Measurements from ENCODE around the gene C11orf21. TPM values are rescaled to one million over a fixed set of nuclear protein-coding genes. Genes with fewer than 3 reads are reported as not detected.

C11orf21 gene
- total RNA-seq, 1 donor from 2014 or later: not detected

DNA sequence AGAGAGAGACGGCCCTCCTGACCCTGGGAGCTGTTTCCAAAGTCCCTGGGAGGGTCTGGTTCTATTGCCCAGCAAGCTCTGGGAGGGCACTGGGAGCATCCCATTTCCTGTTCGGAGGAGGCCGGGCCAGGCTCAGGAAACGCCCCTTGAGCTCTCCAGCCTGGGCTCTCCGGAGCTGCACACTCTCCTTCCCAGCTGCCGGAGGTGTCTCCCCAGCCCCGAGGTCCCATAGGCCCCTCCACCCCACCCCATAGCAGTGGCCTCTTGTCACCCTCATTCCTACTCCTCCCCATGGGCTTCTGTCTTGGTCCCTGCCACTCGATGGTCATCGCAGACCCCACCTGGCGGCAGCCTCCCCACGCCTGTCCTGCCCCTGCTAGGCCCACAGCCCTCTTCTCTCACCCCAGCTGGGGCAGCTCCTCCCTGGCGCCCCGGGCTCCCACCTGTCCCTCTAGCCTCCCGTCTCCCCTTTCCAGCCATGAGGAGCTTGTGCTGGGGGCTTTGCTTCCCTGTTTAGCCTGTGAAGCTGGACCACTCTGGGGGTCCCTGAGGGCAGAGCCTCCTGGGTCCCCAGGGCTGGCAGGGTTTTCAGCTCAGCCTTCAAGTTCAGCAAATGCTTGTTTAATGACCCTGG is 2.9 kb upstream of the C11orf21 start:
- Histone ChIP-seq H3K27me3 (ENCODE audit: control insufficient read depth, insufficient read depth, low read length) (no peaks in the 10 kb centered on the region), H3K36me3 (ENCODE audit: control insufficient read depth, insufficient read depth, low read length) (no peaks in the 10 kb centered on the region), H3K4me3 (ENCODE audit: low read depth, low read length) (no peak overlapping the region)
- no peak for DNase-seq (ENCODE audit: low read depth)
- TF ChIP-seq, protein P1, sequence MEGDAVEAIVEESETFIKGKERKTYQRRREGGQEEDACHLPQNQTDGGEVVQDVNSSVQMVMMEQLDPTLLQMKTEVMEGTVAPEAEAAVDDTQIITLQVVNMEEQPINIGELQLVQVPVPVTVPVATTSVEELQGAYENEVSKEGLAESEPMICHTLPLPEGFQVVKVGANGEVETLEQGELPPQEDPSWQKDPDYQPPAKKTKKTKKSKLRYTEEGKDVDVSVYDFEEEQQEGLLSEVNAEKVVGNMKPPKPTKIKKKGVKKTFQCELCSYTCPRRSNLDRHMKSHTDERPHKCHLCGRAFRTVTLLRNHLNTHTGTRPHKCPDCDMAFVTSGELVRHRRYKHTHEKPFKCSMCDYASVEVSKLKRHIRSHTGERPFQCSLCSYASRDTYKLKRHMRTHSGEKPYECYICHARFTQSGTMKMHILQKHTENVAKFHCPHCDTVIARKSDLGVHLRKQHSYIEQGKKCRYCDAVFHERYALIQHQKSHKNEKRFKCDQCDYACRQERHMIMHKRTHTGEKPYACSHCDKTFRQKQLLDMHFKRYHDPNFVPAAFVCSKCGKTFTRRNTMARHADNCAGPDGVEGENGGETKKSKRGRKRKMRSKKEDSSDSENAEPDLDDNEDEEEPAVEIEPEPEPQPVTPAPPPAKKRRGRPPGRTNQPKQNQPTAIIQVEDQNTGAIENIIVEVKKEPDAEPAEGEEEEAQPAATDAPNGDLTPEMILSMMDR (IDR thresholded peaks at IDR 0.05; ENCODE audit: insufficient read depth, low read length, severe bottlenecking): no peak
- no peak for FAIRE-seq

DNA sequence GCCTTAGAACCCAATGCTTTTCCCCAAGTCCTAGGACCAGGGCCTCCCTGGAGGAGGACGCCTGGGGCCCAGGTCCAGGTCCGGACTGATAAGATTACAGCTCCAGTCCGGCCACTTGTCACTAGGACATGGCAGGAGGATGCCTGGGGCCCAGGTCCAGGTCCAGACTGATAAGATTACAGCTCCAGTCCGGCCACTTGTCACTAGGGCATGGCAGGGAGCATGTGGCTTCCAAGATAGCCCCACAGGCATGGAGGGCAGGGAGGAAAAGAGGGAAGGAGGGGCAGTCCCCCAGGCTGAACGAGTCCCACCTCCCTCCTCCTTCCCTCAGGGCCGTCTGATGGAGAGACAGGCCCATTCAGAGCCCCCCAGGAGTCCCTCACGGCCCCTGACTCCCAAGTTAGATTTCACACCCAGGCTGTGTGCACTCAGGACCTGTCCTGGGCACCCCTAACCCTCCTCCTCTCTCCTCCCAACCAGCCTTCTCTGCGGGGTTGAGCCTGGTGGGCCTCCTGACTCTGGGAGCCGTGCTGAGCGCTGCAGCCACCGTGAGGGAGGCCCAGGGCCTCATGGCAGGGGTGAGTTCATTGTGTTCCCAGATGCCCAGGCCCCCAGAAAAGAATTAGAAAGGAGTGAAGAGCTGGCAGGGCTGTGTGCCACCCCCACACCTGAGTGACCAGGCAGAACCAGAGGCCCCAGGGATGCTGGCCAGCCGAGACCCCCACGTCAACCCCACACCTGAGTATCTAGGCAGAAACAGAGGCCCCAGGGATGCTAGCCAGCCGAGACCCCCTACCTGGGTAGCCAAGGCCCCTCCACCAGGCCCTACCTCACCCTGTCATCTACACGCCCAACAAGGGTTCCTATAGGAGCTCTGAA is 2.1 kb upstream of the C11orf21 start:
- Histone ChIP-seq H3K36me3 (ENCODE audit: control insufficient read depth, insufficient read depth, low read length) (no peaks in the 10 kb centered on the region), H3K4me3 (ENCODE audit: low read depth, low read length) (no peak overlapping the region), H3K27me3 (ENCODE audit: control insufficient read depth, insufficient read depth, low read length) (no peaks in the 10 kb centered on the region)
- DNase-seq (ENCODE audit: low read depth): no peak
- FAIRE-seq: no peak
- TF ChIP-seq, protein P1 (IDR thresholded peaks at IDR 0.05; ENCODE audit: insufficient read depth, low read length, severe bottlenecking): no peak

DNA sequence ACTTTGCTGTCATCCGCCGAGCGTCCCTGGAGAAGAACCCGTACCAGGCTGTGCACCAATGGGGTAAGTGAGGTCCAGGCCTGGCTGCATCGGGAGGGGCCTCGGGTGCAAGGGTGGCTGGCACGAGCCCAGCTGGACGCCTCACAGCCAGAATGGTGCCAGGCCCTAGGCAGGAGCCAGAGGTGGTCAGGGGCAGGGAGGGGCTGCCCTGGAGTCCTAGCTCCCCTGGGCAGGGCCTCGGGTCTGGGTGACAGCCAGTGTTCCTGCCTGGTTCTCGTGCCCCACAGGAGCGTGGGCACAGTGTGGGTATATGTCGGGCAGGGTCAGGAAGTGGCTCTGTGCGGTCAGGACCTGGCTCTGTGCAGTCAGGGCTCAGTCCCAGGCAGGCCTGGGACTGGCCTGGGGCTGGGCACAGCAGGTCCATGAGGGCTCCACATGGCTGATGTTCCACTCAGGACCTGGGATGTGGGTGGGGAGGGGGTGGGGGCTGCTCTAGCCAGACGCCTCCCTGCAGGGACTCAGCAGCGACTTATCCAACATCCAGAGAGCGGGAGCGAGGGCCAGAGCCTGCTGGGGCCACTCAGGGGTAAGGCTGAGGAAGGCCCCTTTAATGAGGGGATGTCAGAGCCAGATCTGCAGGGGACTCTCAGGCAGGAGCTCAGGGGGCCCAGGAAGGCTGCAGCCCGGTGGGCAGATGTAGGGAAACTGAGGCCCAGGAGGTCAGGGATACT is 1.3 kb upstream of the C11orf21 start:
- DNase-seq (ENCODE audit: low read depth) (no peak), FAIRE-seq (no peak)
- Histone ChIP-seq H3K4me3 (ENCODE audit: low read depth, low read length) (no peak overlapping the region), H3K36me3 (ENCODE audit: control insufficient read depth, insufficient read depth, low read length) (no peaks in the 10 kb centered on the region), H3K27me3 (ENCODE audit: control insufficient read depth, insufficient read depth, low read length) (no peaks in the 10 kb centered on the region)
- TF ChIP-seq, protein P1 (IDR thresholded peaks at IDR 0.05; ENCODE audit: insufficient read depth, low read length, severe bottlenecking): no peak

DNA sequence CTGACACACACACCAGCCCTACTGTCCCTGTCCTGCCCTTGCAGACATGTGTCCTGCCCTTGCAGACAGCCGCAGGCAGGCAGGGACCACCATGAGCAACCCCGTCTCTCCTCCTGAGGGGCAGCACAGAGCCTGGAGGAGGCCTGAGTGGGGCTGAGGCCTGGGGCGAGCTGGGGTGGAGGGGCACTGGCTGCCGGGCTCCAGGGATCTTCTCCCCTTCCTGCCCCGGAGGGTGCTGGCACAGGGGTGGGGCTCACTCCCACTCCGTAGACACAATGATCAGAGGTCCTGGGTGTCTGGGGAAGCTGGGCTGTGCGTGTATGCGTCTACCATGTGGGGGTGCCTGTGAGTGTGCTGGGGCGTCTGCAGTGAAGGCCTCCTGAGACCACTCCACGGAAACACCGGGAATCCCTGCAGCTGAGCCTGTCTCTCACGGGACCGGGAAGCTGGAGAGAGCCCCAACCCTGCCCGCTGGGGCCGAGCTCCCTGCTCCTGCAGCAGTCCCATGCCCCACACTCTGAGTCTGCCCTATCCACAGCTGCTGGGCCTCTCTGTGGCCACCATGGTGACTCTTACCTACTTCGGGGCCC is 683 bp upstream of the C11orf21 start:
- FAIRE-seq (no peak), DNase-seq (ENCODE audit: low read depth) (no peak)
- Histone ChIP-seq H3K27me3 (ENCODE audit: control insufficient read depth, insufficient read depth, low read length) (no peaks in the 10 kb centered on the region), H3K36me3 (ENCODE audit: control insufficient read depth, insufficient read depth, low read length) (no peaks in the 10 kb centered on the region), H3K4me3 (ENCODE audit: low read depth, low read length) (no peak overlapping the region)
- TF ChIP-seq, protein P1 (IDR thresholded peaks at IDR 0.05; ENCODE audit: insufficient read depth, low read length, severe bottlenecking): no peak

DNA sequence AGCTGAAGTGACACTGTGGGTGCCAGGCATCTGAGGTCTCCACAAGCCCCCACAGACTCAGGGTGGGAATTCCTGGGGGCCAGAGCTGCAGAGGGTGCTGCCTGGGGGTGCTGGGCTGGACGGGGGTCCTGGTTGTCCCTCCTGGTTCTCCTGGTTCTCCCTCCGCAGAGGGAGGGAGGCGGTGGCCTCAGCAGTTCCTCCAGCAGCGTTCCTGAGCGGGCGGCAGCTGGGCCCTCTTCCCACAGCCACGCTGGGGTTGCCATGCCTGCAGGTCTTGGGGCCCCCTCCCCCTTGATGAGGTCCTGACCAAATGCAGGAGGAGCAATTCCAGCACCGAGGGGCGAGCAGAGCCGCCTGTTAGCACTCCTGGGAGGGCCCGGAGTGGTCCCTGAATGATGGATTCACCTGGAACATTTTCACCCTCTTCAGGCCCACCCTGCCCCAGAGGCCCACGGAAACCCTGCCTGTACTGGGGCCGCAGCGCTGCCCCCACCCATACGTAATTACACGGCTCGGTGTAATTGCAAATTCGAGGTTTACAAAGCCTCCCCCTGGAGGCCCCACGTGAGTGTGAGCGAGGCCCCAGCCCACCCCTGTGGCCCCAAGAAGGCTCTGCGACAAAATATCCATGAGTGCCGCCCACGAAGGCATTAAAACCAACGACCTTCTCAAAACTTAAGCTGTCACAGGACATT is 635 bp downstream of the C11orf21 start:
- TF ChIP-seq, protein P1 (IDR thresholded peaks at IDR 0.05; ENCODE audit: insufficient read depth, low read length, severe bottlenecking): no peak
- no peaks in the 10 kb centered on the region for H3K27me3 ChIP-seq (ENCODE audit: control insufficient read depth, insufficient read depth, low read length)
- H3K36me3 ChIP-seq (ENCODE audit: control insufficient read depth, insufficient read depth, low read length): no peaks in the 10 kb centered on the region
- no peak overlapping the region for H3K4me3 ChIP-seq (ENCODE audit: low read depth, low read length)
- FAIRE-seq (no peak), DNase-seq (ENCODE audit: low read depth) (no peak)
